Stimulated activated CD8-positive, alpha-beta memory T cell treated with anti-CD3 and anti-CD28 coated beads, Interleukin-7, amount 100 ng/mL, for 24 hours (primary cell): ENCODE data around the gene ZSCAN5B.

ENCODE experiments used
- DNase-seq: peaks from one replicate; pipeline ENCODE4 v3.0.0-alpha.2; 2020; ENCODE audit warnings: low read depth

The ZSCAN5B gene

DNA sequence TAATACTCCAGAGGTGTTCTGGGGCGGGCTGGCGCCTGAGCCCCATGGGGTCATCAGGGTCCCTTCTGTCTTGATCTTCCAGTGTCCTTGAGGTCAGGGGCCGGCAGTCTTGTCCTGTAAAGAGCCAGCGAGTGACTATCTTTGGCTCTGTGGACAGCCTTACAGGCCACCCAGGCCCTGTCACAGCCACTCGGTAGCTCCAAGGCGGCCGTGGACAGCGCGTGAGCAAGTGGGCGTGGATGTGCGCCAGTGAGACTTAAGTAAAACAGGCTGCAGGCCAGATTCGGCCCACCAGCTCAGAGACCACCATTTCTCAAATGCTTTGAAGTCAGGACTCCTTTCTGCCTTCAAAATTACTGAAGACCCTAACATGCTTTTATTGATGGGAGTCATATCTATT, 52.8 kb downstream of the ZSCAN5B start:
- DNase-seq = no peak

DNA sequence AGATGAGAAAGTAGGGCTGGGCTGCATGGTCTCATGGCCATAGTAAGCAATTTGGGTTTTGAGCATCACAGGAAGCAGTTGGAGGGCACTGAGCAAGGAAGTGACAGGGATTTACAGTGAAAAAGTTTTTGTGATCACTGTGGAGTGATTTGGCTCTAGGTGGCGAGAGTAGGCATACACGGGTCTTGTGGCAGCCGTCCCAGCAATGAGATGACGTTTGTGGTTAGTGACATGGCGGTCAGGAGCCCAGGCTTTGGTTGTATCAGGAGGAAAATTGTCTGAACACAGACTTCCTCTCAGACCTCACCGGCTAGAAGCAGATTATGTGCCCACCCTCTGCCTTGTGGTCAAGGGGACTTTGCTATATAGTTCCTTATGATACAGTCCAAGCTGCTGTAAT, 53.2 kb downstream of the ZSCAN5B start:
- no peak for DNase-seq

DNA sequence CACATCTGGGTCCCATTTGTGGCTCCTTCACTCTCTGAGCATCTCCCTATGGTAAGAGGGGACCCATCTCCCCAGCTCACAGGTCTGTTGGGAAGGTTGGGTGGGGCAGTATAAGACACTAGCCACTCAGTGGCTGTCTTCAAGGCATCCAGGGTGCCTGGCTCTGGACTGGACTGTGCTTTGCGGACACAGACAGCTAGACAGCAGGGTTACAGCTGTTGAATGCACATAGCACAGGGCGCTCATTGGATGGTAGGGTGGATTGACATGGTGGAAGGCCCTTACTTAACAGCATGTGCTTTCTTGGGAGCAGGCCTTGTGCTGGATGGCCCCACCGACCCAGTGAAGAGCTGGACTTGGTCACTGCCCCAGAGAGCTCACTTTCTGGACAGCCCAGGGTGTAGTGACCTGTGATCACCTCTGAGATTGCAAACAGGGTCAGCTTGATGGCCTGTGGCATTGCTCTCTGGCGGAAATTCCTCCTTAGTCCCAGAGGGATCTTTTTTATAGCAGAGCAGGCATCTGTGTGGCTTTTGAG, 54.6 kb downstream of the ZSCAN5B start:
- no peak for DNase-seq

DNA sequence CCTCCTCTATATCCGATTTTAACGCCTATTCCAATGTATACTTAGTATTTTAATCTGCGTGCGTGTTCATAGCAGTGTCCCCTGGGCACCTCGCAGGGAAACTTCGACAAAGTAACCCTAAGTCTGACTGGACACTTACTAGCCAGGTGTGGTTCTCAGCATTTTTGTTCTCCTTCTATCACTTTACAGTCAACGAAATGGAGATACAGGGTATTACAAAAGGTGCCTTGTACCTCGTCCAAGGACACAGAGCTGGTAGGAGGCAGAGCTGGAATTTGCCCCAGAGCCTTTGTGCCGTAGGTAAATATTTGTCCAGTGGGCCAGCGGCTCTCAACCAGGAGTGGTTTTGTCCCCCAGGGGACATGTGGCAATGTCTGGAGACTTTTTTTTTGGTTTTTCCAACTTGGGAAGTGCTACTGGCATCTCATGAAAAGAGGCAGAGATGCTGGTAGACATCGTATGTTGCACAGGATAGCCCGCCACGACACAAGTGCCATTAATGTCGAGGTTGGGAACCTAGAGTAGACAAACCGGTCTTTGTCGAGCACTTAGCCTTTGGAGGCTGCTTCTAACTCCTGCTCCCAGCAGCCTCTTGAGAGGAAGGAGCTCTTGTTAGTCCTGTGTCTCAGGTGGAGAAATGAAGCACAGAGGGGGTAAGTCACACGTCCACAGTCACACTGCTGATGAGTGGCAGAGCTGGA, 55.3 kb downstream of the ZSCAN5B start:
- no peak for DNase-seq

DNA sequence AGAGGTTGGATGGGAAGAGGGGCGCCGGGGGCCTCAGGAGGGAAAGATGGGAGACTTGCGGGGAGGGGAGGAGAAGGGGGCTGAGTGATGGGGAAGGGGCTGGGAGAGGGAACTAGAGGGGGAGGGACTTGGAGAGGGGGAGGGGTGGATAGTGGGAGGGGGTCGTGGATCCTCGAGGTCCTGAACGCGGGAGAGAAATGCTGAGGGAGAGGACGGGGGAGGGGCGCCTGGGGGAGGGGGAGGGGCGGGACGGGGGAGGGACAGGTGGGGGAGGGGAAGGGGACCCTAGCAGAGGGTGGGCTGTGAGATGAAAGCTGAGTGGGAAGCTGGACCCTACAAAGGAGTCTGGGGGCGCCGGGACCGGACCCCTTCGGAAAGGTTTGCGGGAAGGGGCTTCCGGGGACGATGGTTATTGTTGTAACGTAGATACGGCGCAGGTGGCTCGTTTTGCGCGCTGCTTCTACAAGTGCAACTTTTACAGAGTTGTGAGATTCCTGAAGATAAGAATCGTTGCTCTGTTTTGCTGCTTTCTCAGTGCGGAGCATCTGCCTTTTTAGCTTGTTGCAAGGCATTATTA, 56.1 kb downstream of the ZSCAN5B start:
- no peak for DNase-seq

DNA sequence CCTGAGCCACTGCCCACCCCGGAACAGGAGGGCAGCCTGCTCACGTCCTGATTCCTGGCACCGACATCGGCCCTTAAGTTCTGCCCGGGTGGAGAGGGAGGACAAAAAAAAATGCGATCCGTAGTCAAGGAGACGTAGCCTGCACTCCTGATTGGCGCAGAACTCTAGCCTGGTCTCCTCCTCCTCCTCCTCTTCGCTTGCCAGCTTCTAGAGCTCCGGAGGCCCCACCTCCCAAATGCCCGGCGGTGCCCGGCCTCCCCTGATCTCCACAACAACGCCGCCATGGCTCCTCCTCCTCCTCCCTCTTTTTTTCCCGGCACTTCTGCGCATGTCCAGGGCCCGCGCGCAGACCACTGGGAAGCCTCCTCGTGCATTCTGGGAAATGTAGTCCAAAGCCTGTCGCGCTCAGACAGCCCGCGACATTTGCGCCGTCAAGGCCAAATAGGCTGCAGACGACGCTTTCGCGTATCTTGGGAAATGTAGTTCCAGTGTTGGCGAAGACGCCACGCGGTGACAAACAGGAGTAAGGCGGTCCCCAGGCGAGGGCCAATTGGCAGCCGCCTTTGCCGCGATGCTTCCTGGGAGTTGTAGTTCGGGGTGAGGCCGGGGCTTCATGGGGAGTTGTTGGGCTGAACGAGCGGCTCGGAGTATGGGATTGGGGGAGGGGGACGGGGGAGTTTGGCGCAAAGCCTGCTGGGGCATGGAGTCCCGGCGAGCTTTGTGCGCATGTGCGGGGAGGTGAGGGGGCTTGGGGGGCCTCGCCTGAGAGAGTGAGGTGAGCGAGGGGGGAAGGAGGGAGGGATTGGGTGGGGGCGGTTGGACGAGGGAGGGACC, 56.8 kb downstream of the ZSCAN5B start, which contains the start of gene ZNF444:
Gene ZNF444 (plus strand): TSS at position 705 of the 834 bp plus-strand sequence. CDS start 5,625 bp downstream, outside the sequence.
- peak; percentile 98 for DNase-seq

DNA sequence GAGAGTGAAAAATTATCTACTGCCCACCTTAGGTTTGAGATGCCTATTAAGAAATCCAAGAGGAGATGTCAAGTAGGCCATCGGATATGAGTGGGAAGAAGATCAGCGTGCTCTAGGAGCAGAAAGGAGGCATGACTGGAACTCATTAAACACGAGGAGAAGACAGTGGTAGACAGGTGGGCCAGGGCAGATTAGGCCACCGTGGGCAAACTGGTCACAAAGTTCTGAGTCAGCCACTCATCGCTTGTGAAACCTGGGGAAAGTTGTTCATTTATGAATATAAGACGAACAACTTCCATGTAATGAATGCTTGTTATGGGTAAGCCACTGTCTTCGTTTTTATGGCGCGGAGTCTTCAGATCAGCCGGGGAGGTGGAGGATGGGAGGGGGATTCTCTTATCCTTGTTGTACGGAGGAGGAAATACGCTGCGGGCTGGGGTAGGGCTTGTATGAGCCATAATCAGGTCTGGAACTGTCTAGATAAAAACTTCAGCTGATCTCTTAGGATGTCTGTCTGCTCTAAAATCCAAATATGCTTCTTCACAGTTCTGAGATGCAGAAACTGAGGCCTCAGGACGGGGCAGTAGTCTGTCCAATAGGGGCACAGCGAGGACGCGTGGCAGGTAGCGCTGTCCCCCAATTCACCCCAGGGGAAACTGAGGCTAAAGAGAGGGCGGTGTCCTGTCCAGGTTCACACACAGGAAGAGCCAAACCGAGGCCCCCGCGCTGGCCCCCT, 57.6 kb downstream of the ZSCAN5B start:
- no peak for DNase-seq
